Subcutaneous abdominal adipose tissue (tissue), 5 donors: ENCODE results near the gene RAPGEF5.

Experiments used
- H3K27ac ChIP-seq: one replicate; pipeline ENCODE4 v1.7.0; 2013; ENCODE audit warnings: low read depth, mild to moderate bottlenecking, inconsistent platforms, low read length, moderate library complexity
- H3K27me3 ChIP-seq, 5 donors: one replicate each; pipeline ENCODE4 v1.7.0; 2013; ENCODE audit warnings: low read length in 5 of 5, inconsistent platforms in 1 of 5; ENCODE audit not compliant: control insufficient read depth in 5 of 5, insufficient read depth in 4 of 5
- H3K36me3 ChIP-seq, 5 donors: one replicate each; pipeline ENCODE4 v1.7.0; 2013; ENCODE audit warnings: low read length in 5 of 5; ENCODE audit not compliant: control insufficient read depth in 5 of 5, insufficient read depth in 5 of 5
- H3K4me1 ChIP-seq, 5 donors: one replicate each; pipeline ENCODE4 v1.7.0; 2013; ENCODE audit warnings: low read length in 5 of 5, mild to moderate bottlenecking in 3 of 5, moderate library complexity in 1 of 5; ENCODE audit not compliant: control insufficient read depth in 5 of 5, insufficient read depth in 5 of 5
- H3K4me3 ChIP-seq, 5 donors: one replicate each; pipeline ENCODE4 v1.7.0; 2013; ENCODE audit warnings: low read length in 5 of 5, low read depth in 1 of 5
- H3K9ac ChIP-seq, 5 donors: one replicate each; pipeline ENCODE4 v1.7.0; 2013; ENCODE audit warnings: low read length in 5 of 5, mild to moderate bottlenecking in 4 of 5, moderate library complexity in 3 of 5
- H3K9me3 ChIP-seq, 5 donors: one replicate each; pipeline ENCODE4 v1.7.0; 2013; ENCODE audit warnings: low read length in 5 of 5; ENCODE audit not compliant: control insufficient read depth in 5 of 5
- donor health status: healthy.
- donor health status: healthy.
- donor health status: healthy.
- donor health status: healthy.
- donor health status: healthy.

RAPGEF5 gene

DNA sequence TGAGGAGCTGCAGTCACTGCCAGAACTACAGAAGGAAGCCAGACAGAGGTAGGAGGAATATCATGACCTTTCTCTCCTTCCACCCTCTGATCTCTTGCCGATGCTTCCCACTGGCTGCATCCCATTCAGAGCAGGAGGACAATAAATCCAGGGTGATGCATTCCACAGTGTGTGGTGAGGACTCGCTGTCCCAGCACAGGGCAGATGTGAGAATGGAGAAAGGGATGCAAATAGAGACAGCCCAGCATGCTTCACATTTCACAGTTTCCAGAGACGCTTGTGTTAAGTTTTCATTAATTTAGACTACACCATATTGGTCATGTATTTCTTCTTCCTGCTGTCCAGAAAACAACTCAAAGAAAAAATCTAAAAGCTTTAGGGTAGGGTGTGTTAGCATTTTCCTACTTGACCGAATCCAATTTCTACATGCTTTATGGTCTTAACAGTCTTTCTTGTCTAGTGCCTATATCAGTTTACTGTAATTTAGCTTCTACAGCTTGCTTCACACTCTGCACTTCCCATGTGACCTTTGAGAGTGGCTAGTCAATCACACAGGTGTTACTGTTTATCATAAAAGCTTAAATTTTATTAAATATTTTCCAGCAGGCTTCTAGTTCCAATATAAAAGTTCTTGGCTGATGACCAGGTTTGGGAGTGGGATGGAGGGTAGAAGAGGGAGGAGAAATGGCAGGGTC lies 155.6 kb downstream of the RAPGEF5 start:
- peaks cover 0 to 25% (median 0%) of the 10 kb centered on the region in 5 donors for H3K4me1 ChIP-seq
- peaks cover 0 to 6% (median 3%) of the 10 kb centered on the region in 5 donors for H3K36me3 ChIP-seq
- no peak overlapping the region for H3K4me3 ChIP-seq
- H3K9me3 ChIP-seq: no peaks in the 10 kb centered on the region
- no peak overlapping the region for H3K27ac ChIP-seq
- H3K27me3 ChIP-seq: no peaks in the 10 kb centered on the region
- no peak overlapping the region for H3K9ac ChIP-seq

DNA sequence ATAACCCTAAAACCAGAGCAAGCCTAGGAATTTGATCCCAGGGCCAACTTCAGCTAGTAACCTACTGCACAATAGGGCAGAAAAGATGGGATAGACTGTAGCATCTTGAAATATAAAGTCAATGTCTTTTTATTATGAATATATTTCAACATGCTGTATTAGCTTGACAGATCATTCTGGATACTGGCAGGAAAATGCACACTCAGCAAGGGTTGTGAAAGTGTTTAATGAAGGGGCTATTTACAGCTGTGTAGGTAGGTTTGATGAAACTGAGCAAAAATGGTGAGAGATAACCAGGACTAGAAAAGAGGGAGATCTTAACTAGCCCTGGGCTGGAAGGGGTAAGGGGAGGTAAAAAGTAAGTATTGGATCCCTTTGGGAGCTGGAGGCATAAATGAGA lies 156.2 kb downstream of the RAPGEF5 start:
- no peaks in the 10 kb centered on the region for H3K9me3 ChIP-seq

DNA sequence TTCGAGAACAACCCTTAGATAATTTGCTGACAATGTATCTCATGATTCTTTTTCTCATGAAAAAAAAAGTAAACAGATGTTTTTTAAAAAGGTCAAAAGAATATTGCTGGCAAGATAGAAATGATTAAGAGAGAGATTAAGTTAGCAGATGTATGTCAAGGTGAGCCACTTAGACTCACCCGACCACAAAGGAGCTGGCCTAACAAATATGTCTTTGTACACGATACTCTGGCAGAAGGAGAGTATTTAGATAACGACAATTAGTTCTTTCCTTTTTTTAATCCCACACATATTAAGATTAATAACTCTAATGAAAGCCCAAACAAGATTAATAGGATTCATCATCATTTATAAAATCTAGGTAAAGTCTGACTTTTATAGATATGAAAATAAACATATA lies 156.7 kb downstream of the RAPGEF5 start:
- Histone ChIP-seq H3K4me1 (peaks cover 0 to 22% (median 0%) of the 10 kb centered on the region in 5 donors), H3K27me3 (no peaks in the 10 kb centered on the region), H3K4me3 (no peak overlapping the region), H3K36me3 (peaks cover 0 to 6% (median 3%) of the 10 kb centered on the region in 5 donors), H3K9ac (no peak overlapping the region), H3K9me3 (no peaks in the 10 kb centered on the region), H3K27ac (no peak overlapping the region)

More for the DNA sequence above, 156.2 kb downstream of the RAPGEF5 start:
- Histone ChIP-seq H3K27ac (no peak overlapping the region), H3K4me3 (no peak overlapping the region), H3K9ac (no peak overlapping the region), H3K27me3 (no peaks in the 10 kb centered on the region), H3K4me1 (peaks cover 0 to 25% (median 0%) of the 10 kb centered on the region in 5 donors), H3K36me3 (peaks cover 0 to 6% (median 3%) of the 10 kb centered on the region in 5 donors)

DNA sequence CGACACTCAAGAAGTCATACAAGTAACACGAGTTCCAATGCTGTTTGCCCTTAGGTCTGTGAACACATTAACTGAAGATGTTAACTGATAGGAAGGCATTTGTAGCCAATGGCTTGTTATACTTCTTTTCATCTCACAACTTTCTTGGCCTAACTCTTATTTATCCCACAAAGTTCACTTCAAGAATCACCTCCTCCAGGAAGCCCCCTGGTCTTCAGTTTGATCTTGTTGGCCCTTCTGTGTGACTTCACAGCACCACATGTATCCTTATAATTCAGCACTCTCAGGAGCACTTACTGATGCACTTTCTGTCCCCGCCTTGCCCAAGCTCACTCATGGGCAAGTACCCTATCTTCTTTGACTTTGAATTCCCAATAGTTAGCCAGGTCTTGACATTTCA lies 159.6 kb downstream of the RAPGEF5 start:
- peaks cover 0 to 7% (median 2%) of the 10 kb centered on the region in 5 donors for H3K27me3 ChIP-seq
- no peak overlapping the region for H3K9ac ChIP-seq
- no peak overlapping the region for H3K27ac ChIP-seq
- H3K36me3 ChIP-seq: peaks cover 0 to 11% (median 0%) of the 10 kb centered on the region in 5 donors
- no peak overlapping the region for H3K4me3 ChIP-seq
- H3K4me1 ChIP-seq: peaks cover 0 to 8% (median 6%) of the 10 kb centered on the region in 5 donors
- H3K9me3 ChIP-seq: no peaks in the 10 kb centered on the region

DNA sequence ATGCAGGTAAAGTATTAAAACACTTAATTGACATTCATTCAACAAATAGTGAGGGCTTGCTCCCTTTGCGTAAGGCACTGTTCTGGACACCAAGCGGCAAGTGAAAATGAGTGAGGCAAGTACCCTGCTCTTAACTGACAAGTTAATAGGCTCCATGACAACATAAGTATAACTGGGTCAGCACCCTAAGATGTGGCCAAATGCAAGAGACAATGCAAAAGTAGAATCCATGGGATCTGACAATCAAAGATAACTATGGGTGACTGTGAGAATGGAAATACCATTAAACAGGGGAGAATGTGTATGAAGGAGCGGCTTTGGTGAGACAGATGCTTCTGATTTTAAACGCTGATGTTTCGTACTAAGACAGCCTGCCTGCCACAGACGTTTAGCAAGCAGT lies 160.5 kb downstream of the RAPGEF5 start:
- Histone ChIP-seq H3K27ac (no peak overlapping the region), H3K9ac (no peak overlapping the region), H3K4me1 (peaks cover 0 to 6% (median 4%) of the 10 kb centered on the region in 5 donors), H3K36me3 (peaks cover 0 to 13% (median 0%) of the 10 kb centered on the region in 5 donors), H3K4me3 (no peak overlapping the region), H3K9me3 (no peaks in the 10 kb centered on the region), H3K27me3 (peaks cover 0 to 7% (median 2%) of the 10 kb centered on the region in 5 donors)

DNA sequence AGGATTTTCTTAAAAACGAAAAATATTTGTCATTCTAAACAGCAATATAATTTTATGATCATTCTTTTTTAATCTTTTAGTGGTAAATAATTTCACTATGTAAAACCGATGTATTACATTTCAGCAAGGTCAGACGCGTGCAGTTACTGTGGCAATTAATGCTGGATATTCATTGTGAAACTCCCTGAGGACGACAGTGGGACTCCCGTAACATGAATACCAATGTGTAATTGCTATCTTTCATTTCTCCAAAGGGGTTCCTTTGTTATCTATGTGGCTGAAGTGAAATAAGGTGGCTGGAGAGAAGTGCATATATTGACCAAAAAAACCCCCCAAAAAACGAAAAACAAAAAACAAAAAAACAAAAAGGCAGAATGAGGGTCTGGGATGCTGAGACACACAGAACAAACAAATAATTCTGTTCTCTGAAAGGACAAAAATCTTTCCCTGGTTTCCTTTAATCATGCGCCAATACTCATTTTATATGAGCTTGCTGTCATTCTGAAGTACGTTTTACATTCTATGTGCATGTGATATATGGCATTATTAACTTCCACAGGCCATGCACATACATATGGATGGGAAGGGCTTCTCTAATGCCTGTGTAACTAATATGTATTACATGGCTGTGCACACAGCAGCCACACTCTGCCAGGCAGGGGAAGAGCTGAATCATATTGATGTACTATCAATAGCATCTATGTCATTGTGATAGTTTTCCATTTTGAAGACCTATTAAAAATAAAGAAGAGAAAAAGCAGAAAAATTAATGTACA lies 161.4 kb downstream of the RAPGEF5 start:
- Histone ChIP-seq H3K27ac (no peak overlapping the region), H3K9ac (no peak overlapping the region), H3K36me3 (peaks cover 0 to 18% (median 2%) of the 10 kb centered on the region in 5 donors), H3K9me3 (no peaks in the 10 kb centered on the region), H3K27me3 (peaks cover 0 to 7% (median 2%) of the 10 kb centered on the region in 5 donors), H3K4me1 (peaks cover 0 to 6% (median 4%) of the 10 kb centered on the region in 5 donors), H3K4me3 (no peak overlapping the region)

DNA sequence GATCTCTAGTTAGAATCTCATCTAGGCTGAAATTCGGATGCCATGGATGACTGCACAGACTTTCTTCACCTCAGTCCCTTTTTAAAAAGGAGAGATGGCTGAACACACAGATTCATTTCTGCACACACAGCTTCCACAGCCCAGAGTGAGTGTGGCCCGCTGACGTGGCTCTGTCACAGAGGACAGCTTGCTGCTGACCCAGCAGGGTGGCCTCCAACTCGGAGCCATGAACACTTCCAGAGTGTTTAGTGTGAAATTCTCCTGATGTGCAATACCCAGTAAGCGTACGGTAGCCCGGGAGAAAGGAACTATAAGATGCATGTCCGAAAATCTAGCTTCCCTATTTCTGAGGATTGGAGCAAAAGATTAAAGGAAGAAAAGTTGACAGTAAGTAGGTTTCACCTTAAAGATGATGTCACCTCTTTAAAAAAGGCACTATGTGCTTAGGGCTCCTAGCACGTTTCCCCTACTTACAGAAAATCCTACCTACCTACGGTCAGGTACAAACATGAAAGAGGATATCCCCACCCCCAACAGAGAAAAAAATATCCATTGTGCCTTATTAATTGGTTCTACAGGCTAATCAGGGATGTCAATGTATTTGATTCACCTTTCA lies 162.2 kb downstream of the RAPGEF5 start:
- peaks cover 0 to 6% (median 4%) of the 10 kb centered on the region in 5 donors for H3K4me1 ChIP-seq
- H3K27ac ChIP-seq: no peak overlapping the region
- H3K9ac ChIP-seq: no peak overlapping the region
- H3K4me3 ChIP-seq: no peak overlapping the region
- H3K36me3 ChIP-seq: peaks cover 0 to 20% (median 4%) of the 10 kb centered on the region in 5 donors
- H3K9me3 ChIP-seq: no peaks in the 10 kb centered on the region
- peaks cover 0 to 7% (median 2%) of the 10 kb centered on the region in 5 donors for H3K27me3 ChIP-seq

DNA sequence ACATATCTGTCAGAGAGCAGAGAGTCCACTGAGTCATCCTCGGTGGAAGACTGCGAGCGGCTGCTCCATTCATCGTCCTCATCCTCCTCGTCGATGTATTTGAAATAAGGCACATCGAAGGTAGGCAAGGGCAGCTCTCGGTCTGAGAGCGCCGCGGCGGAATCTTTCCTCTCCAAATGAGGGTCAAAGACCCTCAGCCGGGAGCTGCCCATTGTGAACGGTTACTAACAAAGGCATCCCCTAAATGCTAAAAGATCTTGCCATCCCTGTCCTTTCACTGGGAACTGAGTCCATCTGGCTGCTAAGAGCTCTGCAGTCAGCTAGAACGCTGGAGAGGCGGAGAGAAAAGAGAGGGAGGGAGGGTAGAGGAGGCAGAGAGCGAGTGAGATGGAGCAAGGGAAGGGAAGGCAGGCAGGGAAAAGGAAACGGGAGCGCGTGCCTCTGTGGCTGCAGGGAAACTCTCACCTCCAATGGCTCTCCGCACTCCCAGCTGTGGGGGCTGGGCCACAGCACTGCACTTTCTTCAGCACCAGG lies 163.4 kb downstream of the RAPGEF5 start:
- peaks cover 0 to 22% (median 4%) of the 10 kb centered on the region in 5 donors for H3K36me3 ChIP-seq
- no peaks in the 10 kb centered on the region for H3K9me3 ChIP-seq
- peaks cover 0 to 6% (median 4%) of the 10 kb centered on the region in 5 donors for H3K4me1 ChIP-seq
- peaks cover 0 to 7% (median 2%) of the 10 kb centered on the region in 5 donors for H3K27me3 ChIP-seq
- no peak overlapping the region for H3K4me3 ChIP-seq
- H3K9ac ChIP-seq: no peak overlapping the region
- no peak overlapping the region for H3K27ac ChIP-seq

DNA sequence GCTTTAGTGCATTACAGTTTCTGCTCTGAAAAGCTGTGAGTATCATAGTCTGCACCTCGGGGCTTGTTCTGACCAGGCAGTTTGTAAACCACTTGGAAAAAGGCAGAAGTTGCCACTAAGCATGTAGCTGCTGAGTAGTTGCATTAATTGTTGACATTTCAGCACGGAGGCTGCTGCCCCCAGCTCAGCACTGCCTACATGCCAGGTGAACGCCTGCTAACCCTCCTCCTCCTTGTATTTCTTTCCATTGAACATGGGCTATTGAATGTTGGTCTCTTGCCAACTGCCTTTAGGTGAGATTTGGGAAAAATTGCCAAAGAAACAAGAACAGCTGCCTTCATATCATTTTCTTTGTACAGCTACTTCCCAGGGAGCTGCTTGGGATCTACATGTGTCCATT lies 164.2 kb downstream of the RAPGEF5 start:
- Histone ChIP-seq H3K36me3 (peaks cover 0 to 26% (median 4%) of the 10 kb centered on the region in 5 donors), H3K9me3 (no peaks in the 10 kb centered on the region), H3K4me3 (no peak overlapping the region), H3K27ac (no peak overlapping the region), H3K27me3 (peaks cover 0 to 7% (median 2%) of the 10 kb centered on the region in 5 donors), H3K4me1 (peaks cover 0 to 6% (median 4%) of the 10 kb centered on the region in 5 donors), H3K9ac (no peak overlapping the region)
